Measurements from ENCODE around the gene KRTAP9-7.
"Not testable (repeated sequence)": the region's sequence is repeated elsewhere in the genome, so short reads cannot be mapped to it uniquely, and the experiment has no call there.

KRTAP9-7 gene
- 0 to 0.07 (median 0) reads per million in 18 experiments for total RNA-seq

- DNase-seq, result not testable (repeated sequence)
Measured at GRCh38 chr17:41275648-41276190, at the start of gene KRTAP9-7. KRTAP9-7 (plus strand) TSS chr17:41275698; CDS start chr17:41275698, 0 bp downstream.

- DNase-seq, result no peak
Measured at GRCh38 chr17:41226051-41226450, 49.4 kb upstream of the KRTAP9-7 start.

GRCh38 chr17:41226598-41227095 is 48.9 kb upstream of the KRTAP9-7 start, which contains the start of gene KRTAP9-2:
KRTAP9-2 (plus strand) TSS chr17:41226648; CDS start chr17:41226655, 7 bp downstream.
- not testable (repeated sequence) for DNase-seq

GRCh38 chr17:41230094-41230493 is 45.4 kb upstream of the KRTAP9-7 start:
- DNase-seq, result no peak

- DNase-seq, result no peak
Measured at GRCh38 chr17:41231731-41232130, 43.8 kb upstream of the KRTAP9-7 start.

- DNase-seq, result not testable (repeated sequence)
Measured at GRCh38 chr17:41232399-41233105, 42.9 kb upstream of the KRTAP9-7 start, which contains the start of gene KRTAP9-3. KRTAP9-3 (plus strand) TSS chr17:41232449; CDS start chr17:41232502, 53 bp downstream.

- DNase-seq, result not testable (repeated sequence)
Measured at GRCh38 chr17:41237116-41237515, 38.4 kb upstream of the KRTAP9-7 start.

- not testable (repeated sequence) for DNase-seq
Measured at GRCh38 chr17:41237949-41238437, 37.5 kb upstream of the KRTAP9-7 start, which contains the start of gene KRTAP9-8. KRTAP9-8 (plus strand) TSS chr17:41237999; CDS start chr17:41238052, 53 bp downstream.

- not testable (repeated sequence) for DNase-seq
Measured at GRCh38 chr17:41246995-41247787, 28.3 kb upstream of the KRTAP9-7 start.

- DNase-seq, result not testable (repeated sequence)
Measured at GRCh38 chr17:41249637-41250240, 25.8 kb upstream of the KRTAP9-7 start, which contains the start of gene KRTAP9-4. KRTAP9-4 (plus strand) TSS chr17:41249687; CDS start chr17:41249721, 34 bp downstream.

GRCh38 chr17:41251261-41251660 is 24.2 kb upstream of the KRTAP9-7 start:
- no peak for DNase-seq

GRCh38 chr17:41254861-41255260 is 20.6 kb upstream of the KRTAP9-7 start:
- DNase-seq, result no peak

GRCh38 chr17:41255381-41256290 is 19.9 kb upstream of the KRTAP9-7 start, which contains the start of gene KRTAP9-9:
KRTAP9-9 (plus strand) TSS chr17:41255384.
- DNase-seq, result not testable (repeated sequence)

- no peak for DNase-seq
Measured at GRCh38 chr17:41256291-41256685, 19.2 kb upstream of the KRTAP9-7 start.

GRCh38 chr17:41258406-41258805 is 17.1 kb upstream of the KRTAP9-7 start:
- no peak for DNase-seq

GRCh38 chr17:41263212-41263611 is 12.3 kb upstream of the KRTAP9-7 start:
- DNase-seq, result no peak

GRCh38 chr17:41264599-41264998 is 10.9 kb upstream of the KRTAP9-7 start:
- DNase-seq, result no peak

- DNase-seq, result no peak
Measured at GRCh38 chr17:41265078-41265477, 10.4 kb upstream of the KRTAP9-7 start, which contains the start of gene KRTAP9-6. KRTAP9-6 (plus strand) TSS chr17:41265378; CDS start chr17:41265378, 0 bp downstream.

- DNase-seq, result no peak
Measured at GRCh38 chr17:41267711-41268110, 7.8 kb upstream of the KRTAP9-7 start.

- DNase-seq, result not testable (repeated sequence)
Measured at GRCh38 chr17:41271323-41271722, 4.2 kb upstream of the KRTAP9-7 start.

- no peak for DNase-seq
Measured at GRCh38 chr17:41271858-41272257, 3.6 kb upstream of the KRTAP9-7 start.

Measured in inflammatory macrophage (primary cell).